Osteocyte (in vitro differentiated cells): ENCODE data around the gene CUL7. TPM values are rescaled to one million over a fixed set of nuclear protein-coding genes. Genes with fewer than 3 reads are reported as not detected.

Experiments used
- DNase-seq: peaks from one replicate; pipeline ENCODE4 v3.0.0; 2021; ENCODE audit warnings: mixed read lengths; ENCODE audit not compliant: unreplicated experiment; ENCODE audit errors: extremely low spot score
- H3K27ac Mint-ChIP-seq: one replicate; pipeline ENCODE4 v1.8.0; 2021; ENCODE audit warnings: mild to moderate bottlenecking, mixed read lengths; ENCODE audit not compliant: unreplicated experiment
- H3K27me3 Mint-ChIP-seq: one replicate; pipeline ENCODE4 v1.8.0; 2021; ENCODE audit warnings: mixed read lengths; ENCODE audit not compliant: unreplicated experiment
- H3K36me3 Mint-ChIP-seq: one replicate; pipeline ENCODE4 v1.8.0; 2021; ENCODE audit warnings: mixed read lengths; ENCODE audit not compliant: unreplicated experiment
- H3K4me1 Mint-ChIP-seq: one replicate; pipeline ENCODE4 v1.8.0; 2021; ENCODE audit warnings: mixed read lengths; ENCODE audit not compliant: unreplicated experiment
- H3K4me3 Mint-ChIP-seq: one replicate; pipeline ENCODE4 v1.8.0; 2021; ENCODE audit warnings: mild to moderate bottlenecking, moderate library complexity, mixed read lengths; ENCODE audit not compliant: unreplicated experiment
- H3K9me3 Mint-ChIP-seq: one replicate; pipeline ENCODE4 v1.8.0; 2021; ENCODE audit warnings: mixed read lengths; ENCODE audit not compliant: unreplicated experiment
- CTCF ChIP-seq: fragments of 200-600 bp; sonication (generic); IDR thresholded peaks from 2 replicates; pipeline ENCODE4 v1.5.0; 2021; ENCODE audit warnings: antibody characterized with exemption, mild to moderate bottlenecking, moderate library complexity
- total RNA-seq: library from RNA; stranded (reverse); gene quantifications from 2 replicates; pipeline ENCODE4 v1.2.1, GENCODE V29; 2021

CUL7 gene
- total RNA-seq, 1 donor from 2014 or later: 59.9 TPM

- TF ChIP-seq CTCF: no peak
- Mint-ChIP-seq H3K4me1 (peaks cover 36% of the 10 kb centered on the region), H3K27ac (peak overlapping the region; percentile 97), H3K4me3 (peak overlapping the region; percentile 97), H3K27me3 (no peaks in the 10 kb centered on the region), H3K9me3 (no peaks in the 10 kb centered on the region), H3K36me3 (peaks cover 35% of the 10 kb centered on the region)
- DNase-seq: no peak
These were observed 658 bp downstream of the CUL7 start for GRCh38 chr6:43052842-43053544.

- H3K4me3 Mint-ChIP-seq: peak overlapping the region; percentile 97
- H3K36me3 Mint-ChIP-seq: peaks cover 37% of the 10 kb centered on the region
- no peak for TF ChIP-seq CTCF
- peak overlapping the region; percentile 97 for H3K27ac Mint-ChIP-seq
- no peak for DNase-seq
- H3K27me3 Mint-ChIP-seq: no peaks in the 10 kb centered on the region
- no peaks in the 10 kb centered on the region for H3K9me3 Mint-ChIP-seq
- H3K4me1 Mint-ChIP-seq: peaks cover 34% of the 10 kb centered on the region
These were observed 1.3 kb downstream of the CUL7 start for GRCh38 chr6:43052225-43052841.

- Mint-ChIP-seq H3K4me1 (peaks cover 34% of the 10 kb centered on the region), H3K27me3 (no peaks in the 10 kb centered on the region), H3K9me3 (no peaks in the 10 kb centered on the region), H3K36me3 (peaks cover 44% of the 10 kb centered on the region), H3K27ac (peak overlapping the region; percentile 50), H3K4me3 (no peak overlapping the region)
- no peak for DNase-seq
- no peak for TF ChIP-seq CTCF
These were observed 2.7 kb downstream of the CUL7 start for GRCh38 chr6:43050981-43051380.

- no peaks in the 10 kb centered on the region for H3K27me3 Mint-ChIP-seq
- peaks cover 23% of the 10 kb centered on the region for H3K4me1 Mint-ChIP-seq
- no peak for TF ChIP-seq CTCF
- DNase-seq: no peak
- no peaks in the 10 kb centered on the region for H3K9me3 Mint-ChIP-seq
- no peak overlapping the region for H3K27ac Mint-ChIP-seq
- H3K36me3 Mint-ChIP-seq: peaks cover 55% of the 10 kb centered on the region
- H3K4me3 Mint-ChIP-seq: no peak overlapping the region
These were observed 5.7 kb downstream of the CUL7 start for GRCh38 chr6:43047998-43048397.

GRCh38 chr6:43045371-43045930, 8.2 kb downstream of the CUL7 start:
- H3K4me1 Mint-ChIP-seq: peaks cover under 1% of the 10 kb centered on the region
- H3K27me3 Mint-ChIP-seq: no peaks in the 10 kb centered on the region
- no peaks in the 10 kb centered on the region for H3K9me3 Mint-ChIP-seq
- no peak overlapping the region for H3K27ac Mint-ChIP-seq
- TF ChIP-seq CTCF: no peak
- no peak for DNase-seq
- peaks cover 55% of the 10 kb centered on the region for H3K36me3 Mint-ChIP-seq
- H3K4me3 Mint-ChIP-seq: no peak overlapping the region
